SJCRH30 (cell line): ENCODE data around the gene B9D1. TPM values are rescaled to one million over a fixed set of nuclear protein-coding genes. Genes with fewer than 3 reads are reported as not detected.

Source experiments
- DNase-seq, 2 experiments: peaks; one replicate each; pipeline ENCODE4 v3.0.0-alpha.2; 2015 to 2020
- H3K27ac ChIP-seq: fragments of 250-450 bp; sonication (Bioruptor Pico); 2 replicates; pipeline ENCODE4 v1.5.1; 2020; ENCODE audit warnings: mild to moderate bottlenecking, moderate library complexity
- H3K27me3 ChIP-seq: fragments of 250-450 bp; sonication (Bioruptor Pico); 2 replicates; pipeline ENCODE4 v1.5.1; 2020; ENCODE audit warnings: mild to moderate bottlenecking, moderate library complexity
- H3K36me3 ChIP-seq: fragments of 250-450 bp; sonication (Bioruptor Pico); 2 replicates; pipeline ENCODE4 v1.5.1; 2020; ENCODE audit warnings: mild to moderate bottlenecking, moderate library complexity
- H3K4me1 ChIP-seq: fragments of 250-450 bp; sonication (Bioruptor Pico); 2 replicates; pipeline ENCODE4 v1.5.1; 2020; ENCODE audit warnings: mild to moderate bottlenecking, moderate library complexity
- H3K4me3 ChIP-seq: fragments of 250-450 bp; sonication (Bioruptor Pico); 2 replicates; pipeline ENCODE4 v1.5.1; 2020; ENCODE audit warnings: mild to moderate bottlenecking, moderate library complexity
- H3K9me3 ChIP-seq: fragments of 250-450 bp; sonication (Bioruptor Pico); replicated peaks from 2 replicates; pipeline ENCODE4 v1.5.1; 2020; ENCODE audit warnings: mild to moderate bottlenecking, moderate library complexity
- total RNA-seq: library from RNA; depleted of rRNA; stranded (reverse); fragments of >200 nt; shearing (Covaris generic); gene quantifications from 2 replicates; pipeline ENCODE4 v1.2.3, GENCODE V29; 2014; rRNA removed

B9D1 gene, protein sequence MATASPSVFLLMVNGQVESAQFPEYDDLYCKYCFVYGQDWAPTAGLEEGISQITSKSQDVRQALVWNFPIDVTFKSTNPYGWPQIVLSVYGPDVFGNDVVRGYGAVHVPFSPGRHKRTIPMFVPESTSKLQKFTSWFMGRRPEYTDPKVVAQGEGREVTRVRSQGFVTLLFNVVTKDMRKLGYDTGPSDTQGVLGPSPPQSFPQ
- 15.2 and 15.3 TPM in 2 replicates for total RNA-seq

DNA sequence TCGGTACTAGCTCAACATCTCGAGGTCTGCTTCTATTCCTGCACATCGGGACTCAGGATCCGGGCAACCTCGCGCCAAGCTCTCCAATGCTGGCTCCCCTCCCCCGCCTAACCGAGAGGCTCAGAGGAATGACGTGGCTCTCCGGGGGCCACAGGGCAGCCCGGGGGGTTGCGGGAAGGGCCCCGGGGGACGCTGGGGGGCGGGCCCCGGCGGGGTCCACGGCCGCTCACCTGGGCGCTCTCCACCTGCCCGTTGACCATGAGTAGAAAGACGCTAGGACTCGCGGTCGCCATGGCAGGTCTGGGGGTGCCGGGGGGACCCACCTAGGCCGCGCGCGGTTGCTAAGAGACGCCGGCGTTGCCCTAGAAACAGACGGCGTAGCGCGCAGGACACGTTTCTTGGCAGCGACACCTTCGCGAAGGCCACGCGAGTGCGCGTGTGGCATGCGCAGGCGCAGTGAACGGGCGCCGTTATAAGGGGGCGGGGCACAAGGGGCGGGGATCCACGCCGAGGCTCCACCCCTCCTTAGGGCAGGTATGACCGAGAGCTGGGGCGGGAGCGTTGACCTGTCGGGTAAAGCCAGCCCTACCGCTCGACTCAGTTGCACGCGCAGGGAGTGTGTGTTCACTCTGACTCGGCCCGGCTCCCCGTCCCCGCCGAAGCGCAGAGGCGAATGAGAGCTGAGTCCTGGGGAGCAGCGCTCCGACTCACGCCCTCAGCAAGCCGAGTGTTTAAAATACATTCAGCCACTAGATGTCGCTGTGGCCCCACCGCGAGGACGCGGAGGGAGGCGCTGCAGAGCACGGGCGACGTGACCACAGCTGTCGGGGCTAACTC is at the start of gene B9D1:
Gene B9D1 (minus strand): TSS at position 447 of the 837 bp plus-strand sequence. CDS start 154 bp downstream, at position 293.
- H3K27me3 ChIP-seq: no peaks in the 10 kb centered on the region
- H3K27ac ChIP-seq: peak within 1 kb of the TSS; percentile 23; the same call in 1 of the 2 replicates
- H3K36me3 ChIP-seq: no peaks in the 10 kb centered on the region
- peak within 1 kb of the TSS; percentile 67 for H3K4me3 ChIP-seq
- peak; percentile 97 to 100 for DNase-seq
- H3K9me3 ChIP-seq: no peaks in the 10 kb centered on the region
- peaks cover 21% of the 10 kb centered on the region for H3K4me1 ChIP-seq

DNA sequence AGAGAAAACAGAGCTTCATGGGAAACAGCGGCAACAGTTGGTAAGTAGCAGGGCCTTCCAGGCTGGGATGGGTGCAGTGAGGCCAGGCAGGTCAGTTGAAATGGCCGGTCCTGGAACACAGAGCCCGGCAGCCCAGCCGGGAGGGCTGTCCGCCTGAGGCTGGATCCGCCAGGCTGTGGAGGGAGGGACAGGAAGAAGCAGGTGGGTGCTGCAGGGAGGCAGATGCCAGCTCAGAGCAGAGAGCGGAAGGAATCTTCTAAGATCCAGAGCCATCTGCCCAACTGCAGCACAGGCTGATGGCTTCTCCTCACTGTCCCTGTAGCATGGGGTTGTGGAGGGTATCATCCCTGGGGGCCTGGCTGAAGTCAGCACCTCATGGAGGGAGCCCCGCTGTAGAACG is 49.1 kb upstream of the B9D1 start:
- DNase-seq: peak; percentile 69 to 75
- Histone ChIP-seq H3K27ac (no peak overlapping the region), H3K36me3 (no peaks in the 10 kb centered on the region), H3K27me3 (peaks cover 10% of the 10 kb centered on the region; the same call in 1 of the 2 replicates), H3K4me3 (peak overlapping the region; percentile 38), H3K4me1 (peaks cover 5% of the 10 kb centered on the region; the same call in 1 of the 2 replicates), H3K9me3 (no peaks in the 10 kb centered on the region)

DNA sequence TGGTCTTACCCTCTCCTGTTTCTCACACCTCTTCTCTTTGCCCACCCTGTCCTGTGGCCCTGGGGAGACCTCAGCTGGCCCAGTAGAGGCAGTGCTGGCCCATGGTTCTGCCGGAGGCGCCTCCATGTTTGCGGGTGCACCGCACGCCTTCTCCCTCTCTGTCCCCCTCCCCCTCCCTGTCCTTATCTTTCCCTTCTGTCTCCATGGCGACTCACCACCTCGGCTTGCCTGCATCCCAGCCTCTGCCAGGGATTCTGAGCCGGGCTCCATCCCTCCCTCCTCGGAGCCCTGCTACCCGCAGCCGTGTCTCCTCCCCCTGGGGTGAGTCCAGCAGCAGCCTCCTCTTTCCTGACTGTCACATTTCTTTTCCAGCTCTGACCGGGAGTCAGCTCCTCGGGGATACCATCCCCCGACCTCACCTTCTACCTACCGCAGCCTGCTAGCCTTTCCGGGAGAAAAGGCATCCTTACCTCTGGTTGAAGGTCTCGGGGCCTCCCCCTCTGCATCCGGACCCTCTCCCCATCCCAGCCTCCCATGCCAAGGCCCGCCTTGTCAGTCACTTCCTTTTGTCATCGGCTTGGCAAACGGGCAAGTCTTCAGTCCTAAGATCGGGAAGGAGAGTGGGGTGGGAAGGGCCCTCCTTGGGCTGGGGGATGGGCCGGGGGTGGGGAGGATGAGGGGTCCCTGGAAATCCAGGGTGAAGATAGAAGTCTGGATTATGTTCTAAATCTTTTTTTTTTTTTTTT is 48.5 kb upstream of the B9D1 start, which contains the start of gene RNF112:
Gene RNF112 (plus strand): TSS at position 358 of the 746 bp plus-strand sequence. CDS start 177 bp downstream, at position 535.
- H3K4me3 ChIP-seq: peak within 1 kb of the TSS; percentile 38
- no peaks in the 10 kb centered on the region for H3K36me3 ChIP-seq
- H3K27ac ChIP-seq: no peak within 1 kb of the TSS
- H3K27me3 ChIP-seq: peaks cover 10% of the 10 kb centered on the region; the same call in 1 of the 2 replicates
- peaks cover 5% of the 10 kb centered on the region; the same call in 1 of the 2 replicates for H3K4me1 ChIP-seq
- DNase-seq: peak; percentile 54 to 58
- no peaks in the 10 kb centered on the region for H3K9me3 ChIP-seq

DNA sequence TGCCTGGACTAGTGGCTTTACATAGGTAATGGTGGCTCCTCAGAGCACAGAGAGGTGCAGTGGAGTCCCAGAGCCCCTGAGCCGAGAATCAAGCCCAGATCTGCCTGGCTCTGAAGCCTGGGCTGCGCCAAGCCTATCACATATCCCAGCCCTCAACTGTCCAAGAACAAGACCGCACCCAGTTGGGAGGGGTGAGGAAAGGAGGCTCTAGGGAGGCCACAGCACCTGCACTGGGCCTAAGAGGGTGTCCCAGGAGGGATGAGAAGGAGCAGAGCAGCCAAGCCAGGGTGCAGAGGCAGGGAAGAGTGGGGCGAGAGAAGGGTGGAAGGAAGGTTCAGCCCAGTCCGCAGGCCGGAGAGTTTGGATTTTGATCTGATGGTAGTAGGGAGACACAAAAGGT is 47.6 kb upstream of the B9D1 start:
- H3K36me3 ChIP-seq: no peaks in the 10 kb centered on the region
- H3K27ac ChIP-seq: no peak overlapping the region
- no peak for DNase-seq
- H3K27me3 ChIP-seq: peaks cover 10% of the 10 kb centered on the region; the same call in 1 of the 2 replicates
- no peak overlapping the region for H3K4me3 ChIP-seq
- H3K9me3 ChIP-seq: no peaks in the 10 kb centered on the region
- peaks cover 5% of the 10 kb centered on the region; the same call in 1 of the 2 replicates for H3K4me1 ChIP-seq

DNA sequence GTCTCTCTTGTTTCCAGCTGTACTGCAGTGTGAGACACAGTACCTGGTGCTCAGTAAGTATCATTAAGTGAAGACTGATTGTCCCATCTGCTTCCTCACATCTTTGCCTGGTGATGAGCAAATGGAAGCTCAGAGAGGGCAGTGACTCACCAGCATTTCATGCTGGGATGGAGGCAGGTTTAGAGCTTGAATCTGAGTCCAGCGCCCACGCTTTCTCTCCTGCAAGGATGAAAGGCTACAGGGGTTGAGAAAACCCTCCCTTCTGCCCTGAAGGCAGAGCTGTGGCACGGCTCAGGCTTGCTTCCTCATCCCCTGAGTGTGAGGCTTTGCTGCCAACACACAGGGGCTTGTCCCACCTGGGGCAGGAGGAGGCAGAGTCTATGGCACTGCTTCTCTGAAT is 47.0 kb upstream of the B9D1 start:
- Histone ChIP-seq H3K36me3 (no peaks in the 10 kb centered on the region), H3K27me3 (peaks cover 10% of the 10 kb centered on the region; the same call in 1 of the 2 replicates), H3K4me1 (peaks cover 5% of the 10 kb centered on the region; the same call in 1 of the 2 replicates), H3K4me3 (no peak overlapping the region), H3K27ac (no peak overlapping the region), H3K9me3 (no peaks in the 10 kb centered on the region)
- DNase-seq: no peak

DNA sequence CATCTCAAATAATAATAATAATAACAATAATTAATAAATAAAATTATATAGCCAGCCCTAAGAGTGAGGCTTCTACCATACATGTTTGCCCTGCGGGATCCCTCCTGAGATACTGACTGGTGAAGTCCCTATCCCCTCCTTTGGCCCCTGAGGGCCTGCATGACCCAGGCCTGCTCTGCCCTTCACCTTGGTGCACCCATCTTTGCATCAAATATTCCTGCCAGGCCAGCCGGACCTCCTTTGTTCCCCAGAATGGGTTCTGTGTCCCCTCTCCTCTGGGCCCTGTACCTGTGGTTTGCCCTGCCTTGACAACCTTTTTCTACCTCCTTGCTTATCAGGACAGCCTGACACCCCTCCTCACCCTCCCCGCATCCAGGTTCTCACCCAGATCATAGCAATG is 46.5 kb upstream of the B9D1 start:
- no peak for DNase-seq

DNA sequence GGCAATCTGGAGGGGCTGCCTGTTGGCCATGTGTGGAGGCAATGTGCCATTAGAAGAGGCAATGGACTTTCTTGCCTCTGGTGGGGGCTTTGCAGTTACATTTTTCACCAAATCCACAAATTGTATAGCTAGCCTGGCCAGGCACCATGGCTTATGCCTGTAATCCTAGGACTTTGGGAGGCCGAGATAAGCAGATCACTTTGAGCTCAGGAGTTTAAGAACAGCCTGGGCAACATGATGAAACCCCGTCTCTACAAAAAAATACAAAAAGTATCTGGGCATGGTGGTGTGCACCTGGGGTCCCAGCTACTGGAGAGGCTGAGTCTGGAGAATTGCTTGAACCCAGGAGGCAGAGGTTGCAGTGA is 45.8 kb upstream of the B9D1 start:
- peaks cover 5% of the 10 kb centered on the region; the same call in 1 of the 2 replicates for H3K4me1 ChIP-seq
- no peaks in the 10 kb centered on the region for H3K36me3 ChIP-seq
- H3K9me3 ChIP-seq: no peaks in the 10 kb centered on the region
- H3K27ac ChIP-seq: no peak overlapping the region
- H3K27me3 ChIP-seq: peaks cover 10% of the 10 kb centered on the region; the same call in 1 of the 2 replicates
- DNase-seq: no peak
- H3K4me3 ChIP-seq: no peak overlapping the region

More for the DNA sequence above, 46.5 kb upstream of the B9D1 start:
- Histone ChIP-seq H3K27me3 (peaks cover 10% of the 10 kb centered on the region; the same call in 1 of the 2 replicates), H3K4me1 (peaks cover 5% of the 10 kb centered on the region; the same call in 1 of the 2 replicates), H3K9me3 (no peaks in the 10 kb centered on the region), H3K27ac (no peak overlapping the region), H3K36me3 (no peaks in the 10 kb centered on the region), H3K4me3 (no peak overlapping the region)

DNA sequence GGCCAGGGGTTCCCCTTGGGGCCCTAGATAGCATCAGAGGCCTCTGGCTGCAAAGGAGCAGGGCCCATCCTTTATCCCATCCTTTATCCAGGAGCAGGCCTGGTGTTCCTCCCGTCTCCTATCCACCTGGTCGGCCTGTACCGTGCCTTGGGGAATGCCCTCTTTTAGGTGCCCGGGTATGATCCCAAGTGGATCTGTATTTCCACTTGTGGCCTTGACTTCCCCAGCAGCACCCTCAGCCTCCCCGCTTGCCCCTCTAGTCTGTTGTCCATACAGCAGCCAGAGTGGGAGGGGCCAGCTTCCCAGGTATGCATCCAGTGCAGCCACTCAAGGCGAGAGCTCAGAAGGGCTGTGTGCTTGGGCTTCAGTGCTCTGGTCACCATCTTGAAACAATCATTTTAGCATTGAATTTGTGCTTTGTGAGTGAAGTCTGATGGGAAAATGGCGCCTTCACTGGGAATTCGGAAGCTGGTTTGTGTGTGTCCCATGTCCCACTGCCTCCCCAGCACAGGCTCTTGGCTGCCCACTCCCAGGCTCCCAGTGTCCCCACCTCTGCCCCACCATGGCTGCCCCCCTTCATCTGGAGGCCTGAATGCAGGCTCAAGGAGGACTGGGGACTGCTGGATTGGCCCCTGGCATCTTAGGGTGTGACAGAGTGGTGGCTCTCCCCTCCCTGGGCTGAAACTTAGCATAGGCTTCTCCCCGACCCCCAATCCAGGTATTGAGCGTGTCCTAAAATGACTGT is 45.2 kb upstream of the B9D1 start:
- Histone ChIP-seq H3K9me3 (no peaks in the 10 kb centered on the region), H3K27ac (no peak overlapping the region), H3K27me3 (peaks cover 10% of the 10 kb centered on the region; the same call in 1 of the 2 replicates), H3K36me3 (no peaks in the 10 kb centered on the region), H3K4me1 (peaks cover 5% of the 10 kb centered on the region; the same call in 1 of the 2 replicates), H3K4me3 (no peak overlapping the region)
- no peak for DNase-seq

DNA sequence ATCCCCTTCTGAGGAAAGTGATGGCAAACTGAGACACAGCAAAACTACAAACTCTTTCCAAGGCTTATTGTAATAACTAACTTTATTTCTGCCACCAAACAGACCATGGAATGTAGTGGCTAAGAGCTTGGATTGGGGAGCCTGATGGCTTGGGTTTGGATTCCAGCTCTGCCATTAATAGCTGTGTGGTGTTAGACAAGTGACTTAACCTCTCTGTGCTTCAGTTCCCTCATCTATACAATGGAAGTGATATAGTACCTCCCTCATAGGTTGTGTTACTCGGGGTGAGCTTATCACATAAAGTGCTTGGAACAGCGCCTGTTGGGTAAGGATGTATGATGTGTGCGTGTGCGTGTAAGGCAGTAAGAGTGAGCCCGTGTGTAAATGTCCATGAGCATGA is 42.6 kb upstream of the B9D1 start:
- Histone ChIP-seq H3K36me3 (no peaks in the 10 kb centered on the region), H3K27me3 (peaks cover 5% of the 10 kb centered on the region; the same call in 1 of the 2 replicates), H3K4me1 (peaks cover 1% of the 10 kb centered on the region), H3K9me3 (no peaks in the 10 kb centered on the region), H3K27ac (no peak overlapping the region), H3K4me3 (no peak overlapping the region)
- no peak for DNase-seq

DNA sequence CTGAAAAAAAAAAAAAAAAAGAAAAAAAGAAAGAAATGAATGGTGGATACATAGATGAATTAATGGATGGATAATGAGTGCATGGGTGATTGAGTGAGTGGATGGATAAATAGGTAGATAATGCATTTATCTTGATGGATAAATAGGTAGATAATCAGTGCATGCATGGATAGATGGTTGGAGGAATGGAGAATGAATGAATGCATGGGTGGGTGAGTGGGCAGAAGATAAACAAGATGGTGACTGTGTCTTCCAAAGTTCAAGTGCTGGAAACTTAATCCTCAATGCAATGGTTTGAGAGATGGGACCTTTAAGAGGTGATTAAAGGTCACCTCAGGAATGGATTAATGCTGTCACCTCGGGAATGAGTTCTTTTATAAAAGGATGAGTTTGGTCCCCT is 41.7 kb upstream of the B9D1 start:
- no peak for DNase-seq
- no peaks in the 10 kb centered on the region for H3K36me3 ChIP-seq
- H3K9me3 ChIP-seq: no peaks in the 10 kb centered on the region
- H3K27me3 ChIP-seq: no peaks in the 10 kb centered on the region
- H3K4me1 ChIP-seq: peaks cover 7% of the 10 kb centered on the region
- no peak overlapping the region for H3K27ac ChIP-seq
- no peak overlapping the region for H3K4me3 ChIP-seq

DNA sequence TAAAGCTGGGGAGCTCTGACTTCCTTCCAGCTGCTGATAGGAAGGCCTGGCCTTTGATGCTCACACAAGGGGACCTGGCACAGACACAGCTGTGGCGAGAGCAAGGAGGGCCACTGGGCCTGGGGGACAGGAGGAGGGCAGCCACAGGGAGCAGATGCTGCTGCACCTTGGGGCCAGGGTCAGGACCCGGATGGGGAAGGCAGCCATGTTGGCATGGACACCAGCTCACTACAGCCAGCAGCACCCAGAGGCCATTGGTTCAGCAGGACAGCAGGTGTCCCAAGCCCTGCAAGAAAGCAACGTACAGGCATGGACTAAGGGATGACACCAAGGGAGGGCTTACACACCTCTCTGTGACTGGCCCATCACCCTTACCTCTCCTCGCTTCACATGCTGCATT is 40.5 kb upstream of the B9D1 start:
- Histone ChIP-seq H3K4me1 (peaks cover 14% of the 10 kb centered on the region), H3K9me3 (no peaks in the 10 kb centered on the region), H3K27me3 (no peaks in the 10 kb centered on the region), H3K4me3 (no peak overlapping the region), H3K27ac (no peak overlapping the region), H3K36me3 (no peaks in the 10 kb centered on the region)
- DNase-seq: no peak

DNA sequence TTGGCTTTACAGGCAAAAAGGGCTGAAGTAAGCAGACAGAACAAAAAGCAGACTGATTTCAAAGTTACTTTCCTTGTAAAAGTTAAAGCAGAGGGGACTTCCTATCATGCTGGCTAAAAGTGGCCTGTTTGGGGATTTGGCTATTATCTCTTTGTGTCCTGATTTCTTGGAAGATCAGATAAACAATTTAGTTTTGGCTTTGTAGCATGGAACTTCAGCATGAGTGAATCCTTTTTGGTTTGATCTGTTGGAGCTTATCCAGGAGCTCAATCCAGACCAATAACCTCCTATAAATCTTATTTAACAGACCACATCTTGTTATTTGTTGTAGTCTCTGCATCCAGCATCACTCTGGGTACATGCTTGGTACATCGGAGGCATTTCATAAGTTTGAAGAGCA is 39.6 kb upstream of the B9D1 start:
- no peak for DNase-seq
- peaks cover 14% of the 10 kb centered on the region for H3K4me1 ChIP-seq
- no peaks in the 10 kb centered on the region for H3K36me3 ChIP-seq
- no peaks in the 10 kb centered on the region for H3K27me3 ChIP-seq
- no peaks in the 10 kb centered on the region for H3K9me3 ChIP-seq
- no peak overlapping the region for H3K4me3 ChIP-seq
- H3K27ac ChIP-seq: no peak overlapping the region

DNA sequence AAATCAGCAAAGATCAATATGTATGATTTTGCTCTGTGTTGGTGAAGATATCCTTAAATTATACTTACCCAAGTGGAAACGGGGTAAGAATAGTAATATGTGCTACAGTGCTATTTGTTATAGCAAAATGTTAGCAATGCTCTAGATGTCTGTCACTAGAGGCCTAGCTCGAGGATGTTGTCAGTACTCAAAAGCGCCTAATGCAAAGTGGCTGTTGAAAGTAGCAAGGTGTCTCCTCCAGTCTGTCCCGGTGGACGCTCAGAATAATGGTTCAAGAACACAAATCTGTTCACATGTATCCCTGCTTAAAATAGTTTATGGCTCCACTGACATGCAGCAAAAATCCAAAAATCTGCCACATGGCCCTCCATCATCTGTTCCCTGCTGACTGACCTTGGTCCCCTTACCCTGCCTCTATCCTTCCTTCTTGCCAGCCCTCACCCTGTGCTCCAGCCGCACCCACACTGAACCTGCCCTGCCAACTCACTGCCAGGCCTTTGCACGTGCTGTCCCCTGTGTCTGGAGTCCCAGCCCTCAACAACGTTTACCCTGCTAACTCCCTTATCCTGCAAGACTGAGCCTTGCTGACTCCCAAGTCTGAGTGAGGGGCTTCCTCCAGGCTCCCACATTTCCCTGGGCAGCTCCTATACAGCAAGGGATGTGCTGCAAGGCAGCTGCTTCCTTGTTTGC is 38.9 kb upstream of the B9D1 start:
- no peak for DNase-seq

More for the DNA sequence above, 38.9 kb upstream of the B9D1 start:
- Histone ChIP-seq H3K27me3 (no peaks in the 10 kb centered on the region), H3K36me3 (no peaks in the 10 kb centered on the region), H3K4me3 (no peak overlapping the region), H3K4me1 (peaks cover 14% of the 10 kb centered on the region), H3K27ac (no peak overlapping the region), H3K9me3 (no peaks in the 10 kb centered on the region)
